ENCODE measurements around the gene MRGPRD. TPM values are rescaled to one million over a fixed set of nuclear protein-coding genes. Genes with fewer than 3 reads are reported as not detected.
"Not testable (repeated sequence)": the region's sequence is repeated elsewhere in the genome, so short reads cannot be mapped to it uniquely, and the experiment has no call there.

The MRGPRD gene
- total RNA-seq, 1 donor: not detected

GRCh38 chr11:69002570-69003231 is 21.9 kb upstream of the MRGPRD start:
- no peak overlapping the region for H3K4me3 ChIP-seq (ENCODE audit: low read depth, low read length)
- no peak for DNase-seq (ENCODE audit: low read depth)
- no peak for TF ChIP-seq CTCF (IDR thresholded peaks at IDR 0.05; ENCODE audit: insufficient read depth, low read length)

GRCh38 chr11:69002110-69002569 is 21.4 kb upstream of the MRGPRD start:
- TF ChIP-seq CTCF (IDR thresholded peaks at IDR 0.05; ENCODE audit: insufficient read depth, low read length): no peak
- no peak overlapping the region for H3K4me3 ChIP-seq (ENCODE audit: low read depth, low read length)
- DNase-seq (ENCODE audit: low read depth): peak; percentile 8

GRCh38 chr11:69001243-69002081 is 20.7 kb upstream of the MRGPRD start:
- TF ChIP-seq CTCF (IDR thresholded peaks at IDR 0.05; ENCODE audit: insufficient read depth, low read length): no peak
- no peak for DNase-seq (ENCODE audit: low read depth)

GRCh38 chr11:69000831-69001242 is 20.1 kb upstream of the MRGPRD start:
- no peak overlapping the region for H3K4me3 ChIP-seq (ENCODE audit: low read depth, low read length)
- DNase-seq (ENCODE audit: low read depth): peak; percentile 91
- peak; percentile 81 for TF ChIP-seq CTCF (IDR thresholded peaks at IDR 0.05; ENCODE audit: insufficient read depth, low read length)

More at GRCh38 chr11:69001243-69002081, 20.7 kb upstream of the MRGPRD start:
- no peak overlapping the region for H3K4me3 ChIP-seq (ENCODE audit: low read depth, low read length)

GRCh38 chr11:69000391-69000790 is 19.6 kb upstream of the MRGPRD start:
- no peak for DNase-seq (ENCODE audit: low read depth)
- no peak overlapping the region for H3K4me3 ChIP-seq (ENCODE audit: low read depth, low read length)
- no peak for TF ChIP-seq CTCF (IDR thresholded peaks at IDR 0.05; ENCODE audit: insufficient read depth, low read length)

GRCh38 chr11:68999748-69000355 is 19.1 kb upstream of the MRGPRD start:
- H3K4me3 ChIP-seq (ENCODE audit: low read depth, low read length): not testable (repeated sequence)

More at GRCh38 chr11:68999748-69000355, 19.1 kb upstream of the MRGPRD start:
- not testable (repeated sequence) for DNase-seq (ENCODE audit: low read depth)

Data from fibroblast of the aortic adventitia (primary cell).